ENCODE results near the gene TTR.

- no peak for TF ChIP-seq CTCF (IDR thresholded peaks at IDR 0.05)
- no peak for TF ChIP-seq POLR2A (IDR thresholded peaks at IDR 0.05)
Observed at GRCh38 chr18:31612124-31612523, 20.4 kb downstream of the TTR start.

All from adrenal gland (tissue), 5 donors.